GM18858 (cell line): ENCODE measurements around the gene PTHLH.

Experiments
- ATAC-seq: cut with Tn5 transposase; IDR thresholded peaks from one replicate; pipeline ENCODE4 v1.9.1; 2021; ENCODE audit not compliant: unreplicated experiment

PTHLH gene

DNA sequence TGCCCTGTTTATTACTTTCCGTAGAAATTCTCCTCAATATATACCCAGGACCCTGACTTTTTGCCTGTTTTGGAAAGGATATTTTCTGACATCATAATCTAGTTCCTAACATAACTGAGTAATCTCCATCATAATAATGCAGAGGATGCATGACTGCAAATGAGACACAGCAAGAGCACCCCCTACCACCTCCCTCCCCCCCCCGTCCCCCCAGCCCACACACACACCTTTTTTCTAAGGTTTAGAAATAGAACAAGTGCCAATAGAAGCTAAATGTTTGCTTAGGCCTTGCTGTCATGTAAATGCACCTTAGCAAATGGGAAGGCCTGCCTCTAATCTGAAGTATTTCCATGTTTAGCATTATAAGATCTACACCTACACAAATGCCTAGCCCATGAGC lies at the start of gene PTHLH:
Gene PTHLH, minus strand, starts transcription at position 13 of the 400 bp plus-strand sequence. CDS start 3,239 bp downstream, outside the sequence.
- ATAC-seq: no peak

GRCh38 chr12:28021704-28022103 lies 49.2 kb upstream of the PTHLH start:
- no peak for ATAC-seq

GRCh38 chr12:28017873-28018255 lies 45.3 kb upstream of the PTHLH start:
- ATAC-seq: no peak

GRCh38 chr12:28017126-28017872 lies 44.8 kb upstream of the PTHLH start:
- no peak for ATAC-seq

DNA sequence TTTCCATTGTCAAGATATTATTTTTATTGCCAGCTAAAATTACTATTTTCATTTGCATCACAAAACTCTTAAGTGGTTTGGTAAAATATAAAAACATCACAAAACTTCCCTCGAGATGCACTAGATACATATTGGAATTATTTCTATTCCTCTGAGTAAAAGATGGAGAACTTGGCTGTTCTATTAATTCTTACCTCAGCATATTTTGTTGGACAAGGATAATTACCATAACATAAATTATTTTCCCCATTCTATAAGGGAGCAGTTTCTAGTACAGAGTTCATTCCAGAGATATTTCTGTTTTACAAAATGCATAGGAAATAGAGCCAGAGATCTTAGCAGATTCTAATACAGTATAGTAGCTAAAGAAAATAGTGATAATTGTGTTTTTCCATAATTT lies 42.6 kb upstream of the PTHLH start:
- ATAC-seq: no peak

- no peak for ATAC-seq
Measured at GRCh38 chr12:28014196-28014595, 41.7 kb upstream of the PTHLH start.

DNA sequence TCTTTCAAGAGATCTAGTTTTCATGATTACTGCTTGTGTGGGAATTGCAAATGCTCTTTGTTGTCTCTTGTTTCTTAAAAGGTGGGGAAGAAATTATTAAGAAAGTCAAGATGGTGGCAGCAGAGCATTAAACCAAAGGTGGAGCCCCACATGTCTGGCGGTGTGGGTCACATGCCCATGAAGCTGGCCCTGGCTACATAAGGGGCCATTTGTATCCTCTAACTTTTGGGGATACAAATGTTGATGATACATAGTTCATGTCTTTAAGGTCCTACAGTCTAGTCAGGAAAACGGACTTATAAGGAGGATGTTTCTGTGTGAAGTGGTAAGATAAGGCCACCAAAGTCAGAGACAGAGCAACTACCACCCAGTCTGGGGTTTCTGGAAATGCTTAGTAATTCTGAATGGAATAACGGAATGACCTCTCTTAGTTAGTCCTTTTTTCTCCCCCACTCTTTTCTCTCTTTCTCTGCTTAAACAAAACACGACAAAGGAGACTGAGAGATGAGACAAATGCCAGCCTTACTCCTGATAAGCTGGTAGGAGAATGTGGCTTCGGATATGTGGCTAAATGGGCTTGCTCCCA lies 39.9 kb upstream of the PTHLH start:
- no peak for ATAC-seq

DNA sequence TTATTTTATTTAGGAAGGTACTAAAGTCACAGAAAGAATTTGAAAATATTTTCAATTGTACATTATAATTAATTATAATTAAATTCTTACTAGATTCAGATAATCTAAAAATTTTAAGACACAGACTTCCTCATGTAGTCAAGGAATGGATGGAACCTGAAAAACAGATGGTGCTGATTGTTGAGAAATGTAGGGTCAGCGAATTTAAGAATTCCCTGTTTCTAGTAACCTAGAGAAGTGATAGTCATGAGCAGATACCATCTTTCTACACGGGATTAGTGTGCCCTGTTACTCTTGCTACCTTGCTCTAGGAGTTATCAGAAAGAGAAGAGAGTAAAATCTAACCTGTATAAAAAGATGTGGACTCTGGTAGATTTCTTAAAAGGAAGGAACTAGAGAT lies 37.5 kb upstream of the PTHLH start:
- no peak for ATAC-seq

DNA sequence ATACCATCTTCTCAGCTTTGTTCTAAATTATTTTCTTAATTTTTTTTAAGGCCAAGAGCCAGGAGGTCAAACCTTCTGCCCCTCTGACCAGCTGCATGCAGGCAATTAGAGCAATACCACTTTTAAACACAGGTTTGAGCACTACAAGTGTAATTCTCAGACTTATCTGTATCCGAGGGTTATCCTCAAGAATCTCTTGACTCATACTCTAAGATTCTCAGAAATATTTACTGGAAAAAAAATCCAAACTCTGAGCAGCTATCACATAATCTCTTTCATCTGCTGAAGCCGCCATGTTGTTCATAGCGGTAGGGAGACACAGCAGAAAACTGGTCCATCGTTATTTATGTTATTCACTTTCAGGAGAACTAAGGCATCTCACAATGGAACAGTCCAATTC lies 27.4 kb upstream of the PTHLH start:
- no peak for ATAC-seq

- ATAC-seq: no peak
Measured at GRCh38 chr12:27999521-27999920, 27.0 kb upstream of the PTHLH start.

DNA sequence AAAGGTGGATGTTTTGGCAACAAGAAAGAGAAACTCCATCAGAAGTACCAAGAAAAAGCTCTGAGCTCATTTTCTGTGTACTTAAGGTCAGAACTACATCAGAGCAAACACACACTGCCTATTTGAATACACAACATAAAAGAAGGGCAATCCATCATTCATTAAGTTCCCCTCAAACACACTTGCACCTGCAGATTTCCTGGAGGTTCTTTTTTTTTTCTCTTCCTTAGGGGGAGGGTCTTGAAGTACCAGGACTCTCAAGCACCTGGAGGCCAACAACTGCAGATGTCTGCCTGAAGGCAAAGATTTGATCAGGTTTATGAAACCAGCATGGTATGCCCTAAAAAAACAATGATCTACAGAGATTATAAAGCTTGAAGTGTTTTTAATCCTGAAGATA lies 26.1 kb upstream of the PTHLH start:
- no peak for ATAC-seq

DNA sequence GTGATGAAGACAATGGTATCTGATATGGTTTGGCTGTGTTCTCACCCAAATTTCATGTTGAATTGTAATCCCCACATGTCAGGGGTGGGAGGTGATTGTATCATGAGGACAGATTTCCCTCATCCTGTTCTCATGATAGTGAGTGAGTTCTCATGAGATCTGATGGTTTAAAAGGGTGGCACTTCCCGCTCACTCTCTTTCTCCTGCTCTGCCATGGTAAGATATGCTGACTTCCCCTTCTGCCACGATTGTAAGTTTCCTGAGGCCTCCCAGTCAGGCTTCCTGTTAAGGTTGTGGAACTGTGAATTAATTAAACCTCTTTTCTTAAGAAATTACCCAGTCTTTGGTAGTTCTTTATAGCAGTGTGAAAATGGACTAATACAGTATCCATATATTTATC lies 25.6 kb upstream of the PTHLH start:
- ATAC-seq: no peak

DNA sequence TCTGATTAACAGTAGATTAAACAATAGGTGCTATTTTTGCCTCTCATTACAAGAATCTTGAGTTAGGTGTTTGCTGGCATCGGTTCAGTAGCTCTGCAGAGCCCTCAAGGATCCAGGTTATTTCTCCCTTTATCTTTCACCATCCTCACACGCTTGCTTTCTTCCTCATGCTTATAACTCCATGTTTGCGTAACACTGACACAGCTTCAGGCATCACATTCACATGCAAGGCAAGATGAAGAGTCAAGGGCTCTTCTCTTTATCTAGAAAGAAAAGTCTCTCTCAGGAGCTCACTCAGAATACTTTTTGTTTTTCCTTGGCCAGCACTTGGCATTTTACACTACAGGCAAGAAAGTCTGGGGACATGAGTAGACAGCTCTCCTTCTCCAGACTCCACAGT lies 24.2 kb upstream of the PTHLH start:
- ATAC-seq: no peak

GRCh38 chr12:27995406-27995805 lies 22.9 kb upstream of the PTHLH start:
- no peak for ATAC-seq

- ATAC-seq: no peak
Measured at GRCh38 chr12:27988594-27989233, 16.2 kb upstream of the PTHLH start.

DNA sequence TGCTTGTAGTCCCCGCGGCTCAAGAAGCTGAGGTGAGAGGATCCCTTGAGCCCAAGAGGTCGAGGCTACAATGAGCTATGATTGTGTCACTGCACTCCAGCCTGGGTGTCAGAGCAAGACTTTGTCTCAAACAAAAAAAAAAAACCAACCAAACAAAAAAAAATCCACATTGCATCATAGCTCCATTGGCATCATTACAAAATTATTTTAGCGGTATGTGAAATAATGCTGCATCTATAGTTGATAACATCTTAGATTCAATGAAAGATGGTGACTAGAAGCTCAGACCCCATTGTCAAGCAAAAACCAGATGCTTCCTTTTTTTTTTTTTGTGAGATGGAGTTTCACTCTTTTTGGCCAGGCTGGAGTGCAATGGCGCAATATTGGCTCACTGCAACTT lies 14.8 kb upstream of the PTHLH start:
- no peak for ATAC-seq

DNA sequence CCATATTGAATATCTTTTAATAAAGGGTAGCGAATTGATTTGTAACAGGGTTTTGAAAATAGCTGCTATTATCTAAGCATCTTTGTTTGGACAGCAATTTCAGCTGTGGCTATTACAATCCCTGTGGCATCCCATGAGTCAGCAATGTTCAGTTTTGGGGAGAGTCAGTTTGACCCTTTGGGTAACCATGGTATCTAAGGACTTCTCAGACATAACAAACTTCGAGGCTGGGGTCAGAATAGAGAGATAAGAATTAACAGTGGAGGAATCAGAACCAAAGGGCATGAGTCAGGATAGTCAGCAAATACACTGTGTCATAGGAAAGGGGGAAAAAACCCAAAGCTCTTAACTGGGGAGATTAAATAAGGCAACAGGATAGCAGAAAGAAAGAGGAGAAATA lies 11.7 kb upstream of the PTHLH start:
- ATAC-seq: no peak

DNA sequence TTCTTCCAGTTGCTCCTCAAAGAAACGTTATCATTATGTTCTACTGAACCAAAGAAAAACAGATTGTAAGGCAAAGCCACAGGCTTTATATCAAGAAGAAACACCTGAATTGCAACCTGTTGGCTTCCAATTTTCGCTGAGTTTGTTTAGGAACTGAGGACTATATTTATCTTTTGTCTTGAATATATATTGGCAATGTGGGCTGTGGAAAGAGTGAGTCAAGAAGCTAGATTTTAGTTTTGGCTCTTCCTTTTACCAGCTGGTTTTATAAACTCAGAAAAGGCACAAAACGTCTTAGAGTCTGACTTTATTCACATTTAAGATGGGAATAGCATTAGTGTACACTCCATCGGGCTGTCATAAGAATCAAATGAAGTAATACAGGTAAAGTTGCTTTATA lies 10.4 kb upstream of the PTHLH start:
- ATAC-seq: no peak

DNA sequence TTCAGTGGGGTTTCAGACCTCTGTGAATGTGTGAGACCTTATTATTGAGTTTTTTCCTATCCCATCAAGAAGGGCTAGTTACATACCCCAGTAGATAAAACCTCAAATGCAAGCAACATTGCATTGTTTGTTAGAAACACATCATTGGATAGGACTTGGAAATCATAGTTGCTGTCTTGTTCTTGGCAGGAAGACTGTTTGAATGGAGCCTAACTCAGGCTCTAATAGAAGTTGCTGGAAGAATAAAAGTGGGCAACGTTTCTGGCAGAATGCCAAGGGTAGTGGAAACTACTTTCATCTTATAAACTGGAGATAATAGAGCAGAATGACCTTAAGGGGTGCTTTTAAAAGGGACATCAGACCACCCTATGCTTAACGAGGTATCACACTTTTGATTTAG lies 9.9 kb upstream of the PTHLH start:
- ATAC-seq: no peak

DNA sequence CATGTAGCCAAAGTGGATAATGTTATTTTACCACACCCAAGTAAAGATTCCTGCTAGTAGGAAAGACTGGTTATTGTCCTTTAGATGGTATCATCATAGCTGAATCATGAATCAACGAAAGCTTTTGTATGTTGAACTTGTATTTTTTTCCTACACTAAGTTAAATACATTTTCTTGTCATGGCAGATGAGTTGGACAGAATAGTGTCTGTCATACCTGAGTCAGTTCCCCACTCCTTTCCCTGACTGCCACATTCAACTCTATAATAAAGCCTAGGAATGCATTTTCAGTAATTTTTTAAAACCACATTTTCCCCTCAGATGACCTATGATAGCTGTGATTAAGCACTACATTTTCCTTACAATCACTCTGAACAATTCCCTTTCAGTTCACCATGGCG lies 9.3 kb upstream of the PTHLH start:
- ATAC-seq: no peak

- ATAC-seq: no peak
Measured at GRCh38 chr12:27979145-27979544, 6.6 kb upstream of the PTHLH start.
